Activated naive CD4-positive, alpha-beta T cell treated with anti-CD3 and anti-CD28 coated beads for 36 hours (primary cell): ENCODE data around the gene SLCO3A1. TPM values are rescaled to one million over a fixed set of nuclear protein-coding genes. Genes with fewer than 3 reads are reported as not detected.

Source experiments
- CTCF ChIA-PET: fragments of 350-600 bp; sonication (Branson Sonifier 250); formaldehyde crosslinking; loops from one replicate; lab custom pipeline; 2021; ENCODE audit warnings: antibody characterized with exemption; lab: Charles Lee
- DNase-seq: peaks from one replicate; pipeline ENCODE4 v3.0.0-alpha.2; 2020
- H3K27ac Mint-ChIP-seq: one replicate; pipeline ENCODE4 v1.8.0; 2021; ENCODE audit warnings: mild to moderate bottlenecking, mixed read lengths
- H3K27me3 Mint-ChIP-seq: one replicate; pipeline ENCODE4 v1.8.0; 2021; ENCODE audit warnings: low read depth, mixed read lengths
- H3K36me3 Mint-ChIP-seq: one replicate; pipeline ENCODE4 v1.8.0; 2021; ENCODE audit warnings: low read depth, mixed read lengths
- H3K4me1 Mint-ChIP-seq: one replicate; pipeline ENCODE4 v1.8.0; 2021; ENCODE audit warnings: low read depth, mixed read lengths
- H3K4me3 Mint-ChIP-seq: one replicate; pipeline ENCODE4 v1.8.0; 2021; ENCODE audit warnings: mild to moderate bottlenecking, moderate library complexity, mixed read lengths
- H3K9me3 Mint-ChIP-seq: one replicate; pipeline ENCODE4 v1.8.0; 2021; ENCODE audit warnings: mixed read lengths
- intact Hi-C: fragments of 100-400 bp; cut with micrococcal nuclease; formaldehyde crosslinking; loops from one replicate; pipeline ENCODE4 v1.15.1; 2023
- total RNA-seq, 2 experiments: library from RNA; stranded (reverse); gene quantifications; one replicate each; pipeline ENCODE4 v1.2.3, GENCODE V29; 2021

The SLCO3A1 gene
- total RNA-seq, 2 experiments from 2014 or later, result 3.1 to 3.3 TPM

GRCh38 chr15:91919014-91919534, 65.6 kb downstream of the SLCO3A1 start:
- Mint-ChIP-seq H3K9me3 (no peaks in the 10 kb centered on the region), H3K4me3 (no peak overlapping the region), H3K27me3 (no peaks in the 10 kb centered on the region), H3K4me1 (peaks cover 32% of the 10 kb centered on the region), H3K36me3 (peaks cover 16% of the 10 kb centered on the region), H3K27ac (no peak overlapping the region)
- CTCF ChIA-PET, result interaction anchor here (1.0 to 1.8 kb wide), 4 partner anchors 7 to 67 kb away, joined by 3 to 5 read pairs (median 4); no protein-coding TSS in a partner anchor
- intact Hi-C loops, result no loop called here
- no peak for DNase-seq

- H3K36me3 Mint-ChIP-seq, result peaks cover 12% of the 10 kb centered on the region
- H3K27me3 Mint-ChIP-seq, result no peaks in the 10 kb centered on the region
- no peak overlapping the region for H3K27ac Mint-ChIP-seq
- intact Hi-C loops, result loop anchor here (5.0 kb wide), 1 partner anchor 64 kb away; no protein-coding TSS in a partner anchor
- no peak overlapping the region for H3K4me3 Mint-ChIP-seq
- DNase-seq, result peak; percentile 10
- H3K4me1 Mint-ChIP-seq, result peaks cover 40% of the 10 kb centered on the region
- H3K9me3 Mint-ChIP-seq, result no peaks in the 10 kb centered on the region
- CTCF ChIA-PET, result no interaction called here
Observed at GRCh38 chr15:91921188-91921842, 67.8 kb downstream of the SLCO3A1 start.

- Mint-ChIP-seq H3K36me3 (peaks cover 7% of the 10 kb centered on the region), H3K9me3 (no peaks in the 10 kb centered on the region), H3K27me3 (no peaks in the 10 kb centered on the region), H3K4me3 (no peak overlapping the region), H3K27ac (no peak overlapping the region), H3K4me1 (peaks cover 44% of the 10 kb centered on the region)
- intact Hi-C loops, result loop anchor here (5.0 kb wide), 1 partner anchor 65 kb away; no protein-coding TSS in a partner anchor
- DNase-seq, result no peak
- CTCF ChIA-PET, result no interaction called here
Observed at GRCh38 chr15:91921843-91922198, 68.3 kb downstream of the SLCO3A1 start.

GRCh38 chr15:91922646-91923547, 69.4 kb downstream of the SLCO3A1 start:
- CTCF ChIA-PET, result no interaction called here
- Mint-ChIP-seq H3K4me1 (peaks cover 50% of the 10 kb centered on the region), H3K27ac (no peak overlapping the region), H3K4me3 (no peak overlapping the region), H3K27me3 (no peaks in the 10 kb centered on the region), H3K9me3 (no peaks in the 10 kb centered on the region), H3K36me3 (peaks cover 4% of the 10 kb centered on the region)
- DNase-seq, result no peak
- intact Hi-C loops, result loop anchor here (5.0 kb wide), 1 partner anchor 66 kb away; no protein-coding TSS in a partner anchor

GRCh38 chr15:91924183-91924582, 70.7 kb downstream of the SLCO3A1 start:
- no peaks in the 10 kb centered on the region for H3K27me3 Mint-ChIP-seq
- CTCF ChIA-PET, result no interaction called here
- intact Hi-C loops, result loop anchor here (5.0 kb wide), 1 partner anchor 67 kb away; no protein-coding TSS in a partner anchor
- H3K27ac Mint-ChIP-seq, result no peak overlapping the region
- no peak for DNase-seq
- no peaks in the 10 kb centered on the region for H3K9me3 Mint-ChIP-seq
- H3K36me3 Mint-ChIP-seq, result peaks cover 4% of the 10 kb centered on the region
- H3K4me1 Mint-ChIP-seq, result peaks cover 50% of the 10 kb centered on the region
- no peak overlapping the region for H3K4me3 Mint-ChIP-seq

- H3K36me3 Mint-ChIP-seq, result peaks cover 4% of the 10 kb centered on the region
- no peak for DNase-seq
- H3K27me3 Mint-ChIP-seq, result no peaks in the 10 kb centered on the region
- H3K9me3 Mint-ChIP-seq, result no peaks in the 10 kb centered on the region
- no peak overlapping the region for H3K27ac Mint-ChIP-seq
- H3K4me3 Mint-ChIP-seq, result no peak overlapping the region
- CTCF ChIA-PET, result no interaction called here
- intact Hi-C loops, result loop anchor here (5.0 kb wide), 1 partner anchor 68 kb away; no protein-coding TSS in a partner anchor
- peaks cover 48% of the 10 kb centered on the region for H3K4me1 Mint-ChIP-seq
Observed at GRCh38 chr15:91924837-91925495, 71.5 kb downstream of the SLCO3A1 start.

GRCh38 chr15:91925794-91926193, 72.3 kb downstream of the SLCO3A1 start:
- Mint-ChIP-seq H3K36me3 (peaks cover 4% of the 10 kb centered on the region), H3K27me3 (no peaks in the 10 kb centered on the region), H3K4me1 (peaks cover 41% of the 10 kb centered on the region), H3K4me3 (no peak overlapping the region), H3K9me3 (no peaks in the 10 kb centered on the region), H3K27ac (no peak overlapping the region)
- CTCF ChIA-PET, result interaction anchor here (0.7 to 1.1 kb wide), 2 partner anchors 7 to 76 kb away, joined by 3 to 4 read pairs; no protein-coding TSS in a partner anchor
- intact Hi-C loops, result no loop called here
- DNase-seq, result no peak

GRCh38 chr15:91926908-91927270, 73.4 kb downstream of the SLCO3A1 start:
- Mint-ChIP-seq H3K4me3 (no peak overlapping the region), H3K4me1 (peaks cover 32% of the 10 kb centered on the region), H3K27ac (no peak overlapping the region), H3K9me3 (no peaks in the 10 kb centered on the region), H3K36me3 (peaks cover 4% of the 10 kb centered on the region), H3K27me3 (no peaks in the 10 kb centered on the region)
- intact Hi-C loops, result no loop called here
- no peak for DNase-seq
- CTCF ChIA-PET, result interaction anchor here (0.7 to 1.1 kb wide), 3 partner anchors 8 to 164 kb away, joined by 3 to 4 read pairs (median 4); no protein-coding TSS in a partner anchor

GRCh38 chr15:91927585-91927984, 74.1 kb downstream of the SLCO3A1 start:
- Mint-ChIP-seq H3K27ac (no peak overlapping the region), H3K27me3 (no peaks in the 10 kb centered on the region), H3K36me3 (peaks cover 1% of the 10 kb centered on the region), H3K9me3 (no peaks in the 10 kb centered on the region), H3K4me3 (no peak overlapping the region), H3K4me1 (peaks cover 27% of the 10 kb centered on the region)
- DNase-seq, result no peak
- intact Hi-C loops, result no loop called here
- CTCF ChIA-PET, result interaction anchor here (0.9 kb wide), 1 partner anchor 159 kb away, joined by 3 read pairs; no protein-coding TSS in a partner anchor

GRCh38 chr15:91928675-91929074, 75.2 kb downstream of the SLCO3A1 start:
- DNase-seq, result no peak
- intact Hi-C loops, result no loop called here
- H3K4me3 Mint-ChIP-seq, result no peak overlapping the region
- no peak overlapping the region for H3K27ac Mint-ChIP-seq
- H3K9me3 Mint-ChIP-seq, result no peaks in the 10 kb centered on the region
- CTCF ChIA-PET, result interaction anchor here (0.7 to 1.0 kb wide), 3 partner anchors 9 to 158 kb away, joined by 3 read pairs; no protein-coding TSS in a partner anchor
- peaks cover 23% of the 10 kb centered on the region for H3K4me1 Mint-ChIP-seq
- H3K36me3 Mint-ChIP-seq, result no peaks in the 10 kb centered on the region
- H3K27me3 Mint-ChIP-seq, result no peaks in the 10 kb centered on the region

- H3K27ac Mint-ChIP-seq, result no peak overlapping the region
- DNase-seq, result no peak
- CTCF ChIA-PET, result no interaction called here
- H3K36me3 Mint-ChIP-seq, result no peaks in the 10 kb centered on the region
- H3K27me3 Mint-ChIP-seq, result no peaks in the 10 kb centered on the region
- no peak overlapping the region for H3K4me3 Mint-ChIP-seq
- intact Hi-C loops, result no loop called here
- peaks cover 18% of the 10 kb centered on the region for H3K4me1 Mint-ChIP-seq
- H3K9me3 Mint-ChIP-seq, result peaks cover 5% of the 10 kb centered on the region
Observed at GRCh38 chr15:91929509-91929908, 76.0 kb downstream of the SLCO3A1 start.

GRCh38 chr15:91930092-91930491, 76.6 kb downstream of the SLCO3A1 start:
- no peak overlapping the region for H3K27ac Mint-ChIP-seq
- H3K4me3 Mint-ChIP-seq, result no peak overlapping the region
- no peak for DNase-seq
- H3K4me1 Mint-ChIP-seq, result peaks cover 16% of the 10 kb centered on the region
- intact Hi-C loops, result no loop called here
- no peaks in the 10 kb centered on the region for H3K27me3 Mint-ChIP-seq
- peaks cover 5% of the 10 kb centered on the region for H3K9me3 Mint-ChIP-seq
- H3K36me3 Mint-ChIP-seq, result no peaks in the 10 kb centered on the region
- CTCF ChIA-PET, result no interaction called here
